Caco-2 (cell line): ENCODE data around the gene GABARAPL1. TPM values are rescaled to one million over a fixed set of nuclear protein-coding genes. Genes with fewer than 3 reads are reported as not detected.

Experiments
- BruUV-seq: library from RNA; stranded (reverse); fragments of 400-500 nt; replicated peaks from 2 replicates; lab custom pipeline; 2021; lab: Mats Ljungman, UMichigan
- CTCF ChIA-PET: fragments of 300-600 bp; sonication (Branson Sonifier 250); formaldehyde crosslinking; loops from one replicate; lab custom pipeline; 2022; ENCODE audit warnings: antibody characterized with exemption; lab: Charles Lee
- POLR2A ChIA-PET: fragments of 300-600 bp; sonication (Branson Sonifier 250); formaldehyde crosslinking; loops from one replicate; lab custom pipeline; 2022; ENCODE audit warnings: antibody characterized with exemption; lab: Charles Lee
- DNase-seq, 2 experiments: peaks; one replicate each; pipeline versions ENCODE4 v3.0.0 to v3.0.0-alpha.2; 2020 to 2022
- H3K27me3 ChIP-seq: replicated peaks from 2 replicates; pipeline ENCODE4 v1.6.0; 2011; ENCODE audit warnings: low read length; ENCODE audit not compliant: control insufficient read depth, insufficient read depth
- H3K36me3 ChIP-seq: 2 replicates; pipeline ENCODE4 v1.5.1; 2011; ENCODE audit warnings: low read length; ENCODE audit not compliant: control insufficient read depth, insufficient read depth
- H3K4me1 ChIP-seq: fragments of 250-450 bp; sonication (Bioruptor Pico); 2 replicates; pipeline ENCODE4 v1.5.1; 2020; ENCODE audit warnings: mild to moderate bottlenecking
- H3K4me3 ChIP-seq: 2 replicates; pipeline ENCODE4 v1.5.1; 2011; ENCODE audit warnings: low read depth, mild to moderate bottlenecking, control low read depth, low read length
- H3K9me3 ChIP-seq: fragments of 250-450 bp; sonication (Bioruptor Pico); 2 replicates; pipeline ENCODE4 v1.5.1; 2020; ENCODE audit warnings: mild to moderate bottlenecking, moderate library complexity
- H3K27ac Mint-ChIP-seq: one replicate; pipeline ENCODE4 v1.8.0; 2022; ENCODE audit warnings: mixed read lengths; ENCODE audit not compliant: unreplicated experiment
- H3K27me3 Mint-ChIP-seq: one replicate; pipeline ENCODE4 v1.8.0; 2022; ENCODE audit warnings: mixed read lengths; ENCODE audit not compliant: insufficient read depth, unreplicated experiment
- H3K36me3 Mint-ChIP-seq: one replicate; pipeline ENCODE4 v1.8.0; 2022; ENCODE audit warnings: mild to moderate bottlenecking, mixed read lengths; ENCODE audit not compliant: insufficient read depth, unreplicated experiment
- H3K4me1 Mint-ChIP-seq: one replicate; pipeline ENCODE4 v1.8.0; 2022; ENCODE audit warnings: low read depth, mixed read lengths; ENCODE audit not compliant: unreplicated experiment
- H3K4me3 Mint-ChIP-seq: one replicate; pipeline ENCODE4 v1.8.0; 2022; ENCODE audit warnings: mild to moderate bottlenecking, moderate library complexity, mixed read lengths; ENCODE audit not compliant: unreplicated experiment
- H3K9me3 Mint-ChIP-seq: one replicate; pipeline ENCODE4 v1.8.0; 2022; ENCODE audit warnings: mixed read lengths; ENCODE audit not compliant: unreplicated experiment
- intact Hi-C: fragments of 100-400 bp; cut with micrococcal nuclease; formaldehyde crosslinking; loops from one replicate; pipeline ENCODE4 v1.10.0; 2022; ENCODE audit not compliant: unreplicated experiment
- total RNA-seq: library from RNA; stranded (reverse); gene quantifications from 2 replicates; pipeline ENCODE4 v1.2.3, GENCODE V29; 2022
- TF ChIP-seq, protein P1 (sequence below), 2 experiments: fragments of 200-600 bp in 1 of 2; IDR thresholded peaks; 1 replicate in 1 of 2; 2 replicates in 1 of 2; pipeline versions ENCODE4 v1.5.1 to v1.8.0; 2011 to 2022; ENCODE audit warnings: antibody characterized with exemption in 1 of 2, control low read depth in 1 of 2, inconsistent platforms in 1 of 2, low read depth in 1 of 2, low read length in 1 of 2, mild to moderate bottlenecking in 1 of 2, moderate library complexity in 1 of 2; ENCODE audit not compliant: insufficient read depth in 1 of 2, severe bottlenecking in 1 of 2, unreplicated experiment in 1 of 2

GABARAPL1 gene
- total RNA-seq, 1 experiment from 2014 or later = 106 TPM

DNA sequence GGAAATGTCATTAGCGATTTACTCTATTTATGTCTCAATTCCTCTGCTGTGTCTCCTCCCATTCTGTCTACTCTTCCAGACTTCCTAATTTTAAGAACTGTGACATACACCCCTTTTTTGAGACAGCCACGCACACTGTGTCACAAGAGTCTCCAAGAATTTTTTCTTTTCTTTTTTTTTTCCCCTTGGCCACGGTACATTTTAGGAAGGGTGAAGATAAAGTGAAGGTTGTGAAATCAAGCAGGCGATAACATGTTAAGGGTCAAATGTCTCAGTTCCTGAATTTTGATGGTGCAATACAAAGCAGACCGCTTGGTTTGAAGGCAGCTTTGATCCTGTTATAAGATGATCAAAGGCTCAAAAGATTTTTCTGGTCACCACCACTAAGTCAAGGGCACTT, 45.1 kb upstream of the GABARAPL1 start:
- Histone ChIP-seq H3K4me1 (peaks cover 76% of the 10 kb centered on the region), H3K27me3 (no peaks in the 10 kb centered on the region), H3K9me3 (no peaks in the 10 kb centered on the region), H3K36me3 (no peaks in the 10 kb centered on the region), H3K4me3 (no peak overlapping the region)
- peak; percentile 71 to 86 for DNase-seq
- CTCF ChIA-PET = interaction anchor here (1.0 kb wide), 2 partner anchors 9 to 14 kb away, joined by 4 to 5 read pairs; no protein-coding TSS in a partner anchor
- TF ChIP-seq, protein P1, sequence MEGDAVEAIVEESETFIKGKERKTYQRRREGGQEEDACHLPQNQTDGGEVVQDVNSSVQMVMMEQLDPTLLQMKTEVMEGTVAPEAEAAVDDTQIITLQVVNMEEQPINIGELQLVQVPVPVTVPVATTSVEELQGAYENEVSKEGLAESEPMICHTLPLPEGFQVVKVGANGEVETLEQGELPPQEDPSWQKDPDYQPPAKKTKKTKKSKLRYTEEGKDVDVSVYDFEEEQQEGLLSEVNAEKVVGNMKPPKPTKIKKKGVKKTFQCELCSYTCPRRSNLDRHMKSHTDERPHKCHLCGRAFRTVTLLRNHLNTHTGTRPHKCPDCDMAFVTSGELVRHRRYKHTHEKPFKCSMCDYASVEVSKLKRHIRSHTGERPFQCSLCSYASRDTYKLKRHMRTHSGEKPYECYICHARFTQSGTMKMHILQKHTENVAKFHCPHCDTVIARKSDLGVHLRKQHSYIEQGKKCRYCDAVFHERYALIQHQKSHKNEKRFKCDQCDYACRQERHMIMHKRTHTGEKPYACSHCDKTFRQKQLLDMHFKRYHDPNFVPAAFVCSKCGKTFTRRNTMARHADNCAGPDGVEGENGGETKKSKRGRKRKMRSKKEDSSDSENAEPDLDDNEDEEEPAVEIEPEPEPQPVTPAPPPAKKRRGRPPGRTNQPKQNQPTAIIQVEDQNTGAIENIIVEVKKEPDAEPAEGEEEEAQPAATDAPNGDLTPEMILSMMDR (IDR thresholded peaks at IDR 0.05; ENCODE audit: insufficient read depth in 1 of 2, low read depth in 1 of 2, low read length in 1 of 2, severe bottlenecking in 1 of 2, unreplicated experiment in 1 of 2) = no peak
- intact Hi-C loops = loop anchor here (1.0 to 2.0 kb wide), 2 partner anchors 9 to 23 kb away; no protein-coding TSS in a partner anchor
- peak overlapping the region; percentile 73 for H3K27ac Mint-ChIP-seq
- POLR2A ChIA-PET = interaction anchor here (1.0 kb wide), 1 partner anchor 8 kb away, joined by 3 read pairs; no protein-coding TSS in a partner anchor
- peaks cover 52% of the 10 kb centered on the region for H3K36me3 Mint-ChIP-seq
- H3K4me3 Mint-ChIP-seq = peak overlapping the region; percentile 25
- no TSS peak for BruUV-seq
- H3K27me3 Mint-ChIP-seq = no peaks in the 10 kb centered on the region
- H3K9me3 Mint-ChIP-seq = no peaks in the 10 kb centered on the region
- H3K4me1 Mint-ChIP-seq = peaks cover 43% of the 10 kb centered on the region

DNA sequence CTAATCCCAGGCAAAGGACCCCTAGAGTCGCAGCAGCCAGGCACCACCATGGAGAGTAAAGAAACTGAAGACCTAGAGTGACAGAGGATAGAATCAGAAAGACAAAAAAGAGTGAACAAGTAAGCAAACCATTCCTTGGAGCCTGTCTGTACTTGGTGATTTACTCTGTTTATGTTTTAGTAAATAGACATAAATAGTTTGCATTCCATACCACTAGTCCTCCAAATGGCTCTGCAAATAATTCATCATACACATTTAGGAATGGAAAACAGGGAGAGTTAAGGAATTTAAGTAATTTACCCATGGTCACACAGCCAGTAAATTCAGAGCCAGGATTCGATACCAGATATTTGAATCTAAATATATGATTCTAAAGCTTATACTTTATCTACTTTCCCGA, 43.6 kb upstream of the GABARAPL1 start:
- Mint-ChIP-seq H3K4me3 (peak overlapping the region; percentile 45), H3K36me3 (peaks cover 41% of the 10 kb centered on the region), H3K9me3 (no peaks in the 10 kb centered on the region), H3K27ac (peak overlapping the region; percentile 73), H3K27me3 (no peaks in the 10 kb centered on the region), H3K4me1 (peaks cover 43% of the 10 kb centered on the region)
- BruUV-seq = no TSS peak
- ChIA-PET POLR2A (no interaction called here), CTCF (interaction anchor here (1.0 kb wide), 1 partner anchor 15 kb away, joined by 5 read pairs; no protein-coding TSS in a partner anchor)
- Histone ChIP-seq H3K9me3 (no peaks in the 10 kb centered on the region), H3K27me3 (no peaks in the 10 kb centered on the region), H3K4me1 (peaks cover 84% of the 10 kb centered on the region), H3K4me3 (no peak overlapping the region), H3K36me3 (no peaks in the 10 kb centered on the region)
- no peak for DNase-seq
- TF ChIP-seq, protein P1 (IDR thresholded peaks at IDR 0.05; ENCODE audit: insufficient read depth in 1 of 2, low read depth in 1 of 2, low read length in 1 of 2, severe bottlenecking in 1 of 2, unreplicated experiment in 1 of 2) = no peak
- intact Hi-C loops = loop anchor here (1.0 kb wide), 1 partner anchor 16 kb away; no protein-coding TSS in a partner anchor

DNA sequence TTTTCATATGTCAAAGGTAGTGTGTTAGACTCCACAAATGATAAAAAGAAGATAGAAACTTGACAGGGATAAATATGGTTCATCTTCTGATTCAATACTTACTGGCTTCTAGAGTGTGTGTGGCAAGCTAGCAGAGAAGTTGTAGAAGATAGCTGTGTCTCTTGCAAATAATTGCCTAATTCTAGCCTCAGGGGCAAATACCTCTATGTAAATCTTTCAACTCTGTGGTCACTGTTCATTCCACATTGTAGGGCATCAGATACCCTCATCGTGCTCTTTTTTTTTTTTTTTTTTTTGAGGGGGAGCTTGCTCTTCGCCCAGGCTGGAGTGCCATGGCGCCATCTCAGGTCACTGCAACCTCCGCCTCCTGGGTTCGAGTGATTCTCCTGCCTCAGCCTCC, 42.5 kb upstream of the GABARAPL1 start:
- Mint-ChIP-seq H3K27me3 (no peaks in the 10 kb centered on the region), H3K27ac (peak overlapping the region; percentile 8), H3K9me3 (no peaks in the 10 kb centered on the region), H3K36me3 (peaks cover 39% of the 10 kb centered on the region), H3K4me3 (peak overlapping the region; percentile 68), H3K4me1 (peaks cover 51% of the 10 kb centered on the region)
- Histone ChIP-seq H3K36me3 (no peaks in the 10 kb centered on the region), H3K4me3 (no peak overlapping the region), H3K9me3 (no peaks in the 10 kb centered on the region), H3K27me3 (no peaks in the 10 kb centered on the region), H3K4me1 (peaks cover 90% of the 10 kb centered on the region)
- POLR2A ChIA-PET = interaction anchor here (0.6 to 1.3 kb wide), 5 partner anchors 16 to 1313 kb away, joined by 3 to 12 read pairs (median 7); partner anchors contain the start of gene GABARAPL1
- no TSS peak for BruUV-seq
- CTCF ChIA-PET = interaction anchor here (0.7 to 1.2 kb wide), 3 partner anchors 17 to 1120 kb away, joined by 3 to 11 read pairs (median 4); no protein-coding TSS in a partner anchor
- intact Hi-C loops = loop anchor here (1.0 kb wide), 1 partner anchor 42 kb away; the partner anchor contains the start of gene GABARAPL1
- TF ChIP-seq, protein P1 (IDR thresholded peaks at IDR 0.05; ENCODE audit: insufficient read depth in 1 of 2, low read depth in 1 of 2, low read length in 1 of 2, severe bottlenecking in 1 of 2, unreplicated experiment in 1 of 2) = no peak
- peak in 1 of 2 experiments; percentile 76 for DNase-seq
